Ureter (tissue), 1 donor: ENCODE measurements around the gene PSG6. TPM values are rescaled to one million over a fixed set of nuclear protein-coding genes. Genes with fewer than 3 reads are reported as not detected.
"Not testable (repeated sequence)": the region's sequence is repeated elsewhere in the genome, so short reads cannot be mapped to it uniquely, and the experiment has no call there.

ENCODE experiments used
- DNase-seq: peaks from one replicate; pipeline ENCODE4 v3.0.0-alpha.2; 2020; ENCODE audit warnings: low spot score
- total RNA-seq: library from RNA; stranded (reverse); gene quantifications from one replicate; pipeline ENCODE4 v1.2.4, GENCODE V29; 2023
- donor health status: DM: yes; HTN: yes; CAD: no.

PSG6 gene
- total RNA-seq = not detected

DNA sequence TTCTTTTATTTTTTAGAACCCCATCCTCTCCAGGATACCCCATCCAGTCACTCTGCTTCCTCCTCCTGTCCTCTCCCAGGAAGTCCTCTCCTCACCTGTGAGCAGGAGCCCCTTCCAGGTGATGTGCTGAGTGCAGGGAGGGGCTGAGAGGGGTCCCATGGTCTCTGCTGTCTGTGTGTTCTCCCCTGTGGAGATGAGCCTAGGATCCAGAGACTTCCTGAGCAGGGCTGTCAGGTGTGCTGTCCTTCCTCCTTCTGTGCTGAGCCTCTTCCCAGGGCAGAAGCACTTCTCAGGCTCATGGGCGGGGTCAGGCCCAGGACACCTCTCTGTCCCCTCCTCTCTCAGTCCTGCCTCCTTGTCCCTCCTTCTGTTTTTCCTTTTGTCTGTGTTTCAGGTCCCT lies at the start of gene PSG6:
PSG6 (minus strand) TSS at position 261 of the 400 bp plus-strand sequence; CDS start at position 159, 102 bp downstream.
- DNase-seq = not testable (repeated sequence)

DNA sequence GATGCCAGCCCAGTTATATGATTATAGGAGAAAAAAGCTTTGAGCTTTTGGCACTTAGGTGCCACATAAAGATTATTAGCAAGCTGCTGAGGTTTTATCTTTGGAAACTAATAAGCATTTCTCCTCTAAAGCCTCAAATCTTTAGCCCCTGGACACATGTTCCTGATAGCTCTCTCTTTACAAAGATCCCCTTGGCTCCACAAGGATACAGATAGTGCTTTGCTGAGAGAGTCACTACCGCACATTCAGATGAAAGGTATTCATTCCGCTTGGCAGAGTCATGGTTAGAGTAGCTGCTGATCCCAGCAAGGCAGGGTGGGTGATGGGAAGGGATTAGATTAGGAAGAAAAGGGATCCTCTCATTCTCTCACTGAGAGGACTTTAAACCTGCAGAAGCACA lies 47.5 kb upstream of the PSG6 start:
- no peak for DNase-seq

- DNase-seq = no peak
These were observed 43.4 kb upstream of the PSG6 start for GRCh38 chr19:42961119-42961518.

- not testable (repeated sequence) for DNase-seq
These were observed 34.4 kb upstream of the PSG6 start for GRCh38 chr19:42952126-42952525.

DNA sequence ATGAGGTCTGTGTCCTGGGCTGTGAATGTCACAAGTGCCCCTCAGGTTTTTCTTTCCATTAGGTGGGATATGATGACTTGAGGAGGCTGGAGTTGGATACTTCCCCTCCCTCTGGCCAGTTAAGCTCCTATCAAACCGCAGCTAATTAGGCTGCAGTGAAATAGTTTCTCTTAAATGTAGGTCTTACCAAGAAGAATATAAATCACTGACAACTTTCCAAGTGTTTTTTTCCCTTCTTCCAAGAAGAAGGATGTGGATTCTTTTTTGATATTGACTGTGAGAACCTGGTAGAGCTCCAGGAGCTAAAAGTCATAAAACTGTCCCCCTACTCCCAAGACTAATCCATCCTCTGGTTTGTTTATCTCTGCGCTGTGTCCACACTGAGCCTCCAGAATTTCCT lies 33.8 kb upstream of the PSG6 start:
- DNase-seq = not testable (repeated sequence)

- DNase-seq = no peak
These were observed 24.6 kb upstream of the PSG6 start for GRCh38 chr19:42942187-42942789.

- DNase-seq = not testable (repeated sequence)
These were observed 19.4 kb upstream of the PSG6 start, which contains the start of gene PSG7 for GRCh38 chr19:42937107-42937506. PSG7 (minus strand) TSS chr19:42937207; CDS start chr19:42937076, 131 bp downstream.

GRCh38 chr19:42934726-42935125 lies 17.0 kb upstream of the PSG6 start:
- not testable (repeated sequence) for DNase-seq

- not testable (repeated sequence) for DNase-seq
These were observed 16.5 kb upstream of the PSG6 start for GRCh38 chr19:42934183-42934582.

- DNase-seq = not testable (repeated sequence)
These were observed 15.7 kb upstream of the PSG6 start for GRCh38 chr19:42933412-42933811.

DNA sequence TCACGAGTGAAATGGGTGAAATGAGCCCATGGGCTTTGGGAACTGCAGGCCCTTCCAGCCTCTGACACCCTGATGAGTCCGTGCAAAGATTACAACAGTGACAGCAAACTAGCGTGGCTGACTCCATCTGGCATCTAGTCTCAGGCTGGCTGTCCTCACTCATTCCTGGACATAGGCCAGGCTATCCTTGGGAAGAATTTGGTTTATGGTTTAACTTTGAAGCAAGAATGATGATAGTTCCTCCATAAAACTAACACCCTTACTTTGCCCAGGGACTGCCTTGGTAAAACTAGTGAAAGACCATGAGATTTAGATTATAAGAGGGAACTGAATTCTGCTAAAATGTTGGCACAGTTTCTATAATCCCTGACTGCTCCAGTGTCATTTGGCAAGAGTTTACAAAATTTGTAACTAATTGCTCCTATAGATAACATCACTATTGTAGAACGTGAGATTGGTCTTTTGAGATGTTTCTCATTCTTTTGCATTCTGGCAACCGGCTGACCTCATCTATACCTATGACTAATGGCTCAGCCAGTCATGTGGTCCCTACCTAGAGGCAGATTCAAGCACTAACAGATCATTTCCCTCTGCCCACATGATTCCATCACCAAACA lies 14.9 kb upstream of the PSG6 start:
- not testable (repeated sequence) for DNase-seq

DNA sequence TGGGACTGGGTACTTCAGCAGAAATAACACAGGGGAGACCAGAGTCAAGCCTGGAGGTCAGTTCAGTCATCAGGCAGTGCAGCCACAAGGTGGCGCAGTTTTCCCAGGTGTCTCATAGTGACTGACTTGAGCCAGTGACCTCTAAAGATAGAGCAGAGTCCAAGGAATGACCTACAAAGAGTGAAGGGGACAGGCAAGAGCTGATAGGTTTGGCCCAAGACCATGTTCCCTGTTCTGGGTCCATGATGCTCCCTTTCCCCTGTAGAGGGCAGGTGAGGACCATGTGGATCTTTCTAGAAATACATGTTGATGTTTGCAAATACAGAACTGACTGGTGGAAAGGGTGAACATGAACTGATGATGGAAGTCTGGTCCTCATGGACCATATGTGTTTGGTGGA lies 12.5 kb upstream of the PSG6 start:
- not testable (repeated sequence) for DNase-seq

DNA sequence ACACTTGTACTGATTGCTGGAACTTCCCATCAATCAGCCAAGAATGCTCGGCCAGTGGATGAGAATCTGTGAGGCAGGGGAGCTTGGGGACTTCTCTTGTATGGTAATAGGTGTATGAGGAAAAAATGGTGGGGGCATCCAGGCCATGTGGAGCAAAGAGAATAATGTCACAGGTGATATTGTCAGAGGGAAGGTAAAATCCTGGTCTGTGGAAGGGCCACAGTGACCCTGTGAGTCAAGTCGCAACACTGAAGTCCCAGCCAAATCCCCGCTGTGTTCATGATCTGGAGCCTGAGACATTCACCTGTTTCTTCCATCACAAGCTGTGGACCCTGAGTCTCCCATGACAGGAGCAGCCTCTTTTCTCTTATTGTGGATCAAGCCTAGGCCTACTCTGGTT lies 11.2 kb upstream of the PSG6 start:
- no peak for DNase-seq

GRCh38 chr19:42926781-42927180 lies 9.1 kb upstream of the PSG6 start:
- no peak for DNase-seq

- DNase-seq = not testable (repeated sequence)
These were observed 5.4 kb upstream of the PSG6 start for GRCh38 chr19:42923106-42923505.

DNA sequence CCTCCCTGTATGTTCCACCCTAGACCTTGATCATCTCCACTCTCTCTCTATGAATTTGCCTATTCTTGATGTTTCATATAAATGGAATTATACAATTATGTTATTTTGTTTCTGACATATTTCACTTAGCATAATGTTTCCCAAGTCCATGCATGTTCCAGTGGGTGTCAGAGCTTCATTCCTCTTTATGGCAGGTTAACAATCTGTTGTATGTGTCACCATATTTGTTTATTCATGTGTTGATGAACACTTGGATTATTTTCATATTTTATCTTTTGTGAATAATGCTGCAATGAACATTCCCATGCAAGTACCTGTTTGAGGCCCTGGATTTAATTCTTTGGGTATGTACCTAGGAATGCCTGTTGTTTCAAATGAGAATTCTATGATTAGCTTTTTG lies 3.3 kb upstream of the PSG6 start:
- DNase-seq = not testable (repeated sequence)

DNA sequence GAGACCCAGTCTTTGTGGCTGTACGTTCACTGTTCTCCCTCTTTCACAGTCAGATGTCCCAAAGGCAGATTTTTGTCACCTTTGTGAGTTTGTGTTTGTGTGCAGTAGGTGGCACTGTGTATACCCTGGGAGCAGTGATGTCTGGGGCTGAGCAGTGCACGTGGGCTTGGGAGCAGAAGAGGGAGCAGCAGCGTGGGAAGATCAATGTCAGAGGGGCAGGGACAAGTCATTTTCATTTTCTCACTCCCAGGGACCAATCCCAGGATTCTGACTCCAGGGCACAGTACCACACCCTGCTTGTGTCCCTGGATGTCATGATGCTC lies 2.0 kb upstream of the PSG6 start:
- DNase-seq = no peak

- not testable (repeated sequence) for DNase-seq
These were observed 1.5 kb upstream of the PSG6 start for GRCh38 chr19:42919070-42919756.

DNA sequence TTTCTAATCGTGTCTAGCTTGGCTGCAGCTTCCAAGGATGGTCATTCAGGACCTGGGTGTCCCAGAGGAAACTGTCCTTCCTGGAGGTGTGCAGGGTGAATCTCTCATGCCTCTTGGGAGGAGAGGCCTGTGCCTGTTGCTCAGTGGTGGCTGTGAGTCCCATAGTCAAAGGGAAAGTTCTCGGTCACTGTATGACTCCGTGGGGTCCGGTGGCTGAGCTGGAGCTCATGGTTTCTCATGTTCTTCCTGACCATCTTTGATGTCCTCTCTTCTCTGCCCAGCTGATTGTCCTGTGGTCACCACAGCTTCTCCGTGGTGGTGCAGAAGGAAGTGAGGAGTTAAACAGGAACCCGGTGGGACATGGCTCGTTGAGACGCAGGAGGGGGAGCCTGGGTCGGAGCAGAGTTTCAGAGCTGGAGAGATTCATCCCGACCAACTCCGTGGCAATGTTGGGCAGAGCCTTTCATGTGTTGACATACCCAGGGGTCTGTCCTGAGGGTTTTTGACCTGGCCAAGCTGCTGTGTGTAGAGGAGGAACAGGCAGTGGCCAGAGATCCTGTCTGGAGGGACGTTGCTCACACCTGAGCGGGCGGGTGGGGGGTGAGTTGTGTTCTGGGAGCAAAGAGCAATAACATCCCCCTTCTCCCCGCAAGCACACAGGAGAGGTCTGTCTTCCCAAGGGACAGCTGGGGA lies 829 bp upstream of the PSG6 start:
- not testable (repeated sequence) for DNase-seq

DNA sequence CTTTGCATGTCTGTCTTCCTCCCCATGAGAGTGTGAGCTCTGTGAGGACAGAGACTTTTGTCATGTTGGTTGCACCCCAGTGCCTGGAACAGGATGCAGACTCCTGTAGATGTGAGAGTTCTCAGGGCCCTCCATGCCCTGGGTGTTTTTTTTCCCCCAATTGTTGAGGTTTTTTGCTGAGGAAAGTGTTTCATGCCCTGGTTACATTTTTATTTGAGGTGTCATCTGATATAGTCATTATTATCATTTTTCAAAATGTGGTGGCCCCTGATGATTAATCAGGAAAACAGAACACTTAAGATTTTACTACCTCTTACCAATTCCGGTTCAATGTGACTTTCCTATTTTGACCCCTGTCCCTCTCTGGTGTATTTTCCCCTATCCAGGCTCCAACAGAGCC lies 763 bp downstream of the PSG6 start:
- DNase-seq = not testable (repeated sequence)

DNA sequence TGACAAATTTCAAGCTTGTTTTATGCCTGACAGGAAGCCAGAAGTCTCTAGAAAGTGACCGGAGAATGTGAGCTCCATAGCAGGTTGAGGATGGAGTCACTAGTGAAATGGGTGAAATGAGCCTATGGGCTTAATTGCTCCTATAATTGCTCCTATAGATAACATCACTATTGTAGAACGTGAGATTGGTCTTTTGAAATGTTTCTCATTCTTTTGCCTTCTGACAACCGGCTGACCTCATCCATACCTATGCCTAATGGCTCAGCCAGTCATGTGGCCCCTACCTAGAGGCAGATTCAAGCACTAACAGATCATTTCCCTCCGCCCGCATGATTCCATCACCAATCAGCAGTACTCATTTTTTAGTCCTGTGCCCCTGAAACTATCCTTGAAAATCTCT lies 4.2 kb downstream of the PSG6 start:
- DNase-seq = not testable (repeated sequence)

DNA sequence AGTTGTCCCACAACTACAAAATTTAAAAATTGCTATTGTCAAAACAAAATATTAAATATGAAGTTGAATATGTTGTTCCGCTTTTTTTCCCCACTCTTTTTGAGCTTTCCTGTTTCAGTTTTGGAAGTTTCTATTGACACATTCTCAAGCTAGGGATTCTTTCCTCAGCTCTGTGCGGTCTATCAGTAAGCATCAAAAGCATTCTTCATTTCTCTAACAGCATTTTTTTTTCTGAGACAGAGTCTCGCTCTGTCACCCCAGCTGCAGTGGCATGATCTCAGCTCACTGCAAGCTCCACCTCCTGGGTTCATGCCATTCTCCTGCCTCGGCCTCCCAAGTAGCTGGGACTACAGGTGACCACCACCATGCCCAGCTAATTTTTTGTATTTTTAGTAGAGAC lies 4.8 kb downstream of the PSG6 start:
- not testable (repeated sequence) for DNase-seq
